ENCODE results near the gene LRRC4C.

GRCh38 chr11:41392596-41392995 lies 66.9 kb downstream of the LRRC4C start:
- TF ChIP-seq YY1 (IDR thresholded peaks at IDR 0.05; ENCODE audit: low read depth) (no peak), USF2 (IDR thresholded peaks at IDR 0.05; ENCODE audit: borderline replicate concordance, low read depth, low read length) (no peak), FOXM1 (IDR thresholded peaks at IDR 0.05; ENCODE audit: low read depth) (no peak), JUND (IDR thresholded peaks at IDR 0.05) (no peak), CTCF (IDR thresholded peaks at IDR 0.05) (no peak), FOXJ3 (CRISPR knock-in tag; IDR thresholded peaks at IDR 0.05) (no peak), EP300 (IDR thresholded peaks at IDR 0.05; ENCODE audit: borderline replicate concordance in 1 of 2, low read depth in 1 of 2, low read length in 1 of 2) (no peak), SIN3A (IDR thresholded peaks at IDR 0.05; ENCODE audit: borderline replicate concordance, low read depth, low read length) (no peak)

Measured in SK-N-SH (cell line).